ENCODE results near the gene PLEKHG5.
A peak's percentile ranks its signal among the peaks of the same experiment; 100 is the strongest.

The PLEKHG5 gene

GRCh38 chr1:6423321-6423999, 68.0 kb downstream of the PLEKHG5 start:
- Histone ChIP-seq H3K9ac (ENCODE audit: low read length in 2 of 2) (no peak overlapping the region), H3K27me3 (ENCODE audit: control insufficient read depth in 1 of 2, insufficient read depth in 2 of 2, low read length in 2 of 2) (peaks cover 68 to 78% of the 10 kb centered on the region in 2 donors), H3K4me1 (ENCODE audit: control insufficient read depth, insufficient read depth, low read length) (peaks cover 27% of the 10 kb centered on the region), H3K36me3 (ENCODE audit: control insufficient read depth in 2 of 2, insufficient read depth in 2 of 2, low read length in 2 of 2) (no peaks in the 10 kb centered on the region), H3K4me3 (ENCODE audit: low read length in 2 of 2) (no peak overlapping the region), H3K27ac (ENCODE audit: low read length) (no peak overlapping the region), H3K9me3 (ENCODE audit: control insufficient read depth in 2 of 2, low read length in 2 of 2) (no peaks in the 10 kb centered on the region)

GRCh38 chr1:6421266-6421665, 70.2 kb downstream of the PLEKHG5 start:
- Histone ChIP-seq H3K4me3 (ENCODE audit: low read length in 2 of 2) (no peak overlapping the region), H3K36me3 (ENCODE audit: control insufficient read depth in 2 of 2, insufficient read depth in 2 of 2, low read length in 2 of 2) (no peaks in the 10 kb centered on the region), H3K27me3 (ENCODE audit: control insufficient read depth in 1 of 2, insufficient read depth in 2 of 2, low read length in 2 of 2) (peaks cover 70 to 85% of the 10 kb centered on the region in 2 donors), H3K4me1 (ENCODE audit: control insufficient read depth, insufficient read depth, low read length) (peaks cover 31% of the 10 kb centered on the region), H3K9ac (ENCODE audit: low read length in 2 of 2) (no peak overlapping the region), H3K9me3 (ENCODE audit: control insufficient read depth in 2 of 2, low read length in 2 of 2) (no peaks in the 10 kb centered on the region), H3K27ac (ENCODE audit: low read length) (no peak overlapping the region)

GRCh38 chr1:6420454-6421042, 70.9 kb downstream of the PLEKHG5 start:
- Histone ChIP-seq H3K9ac (ENCODE audit: low read length in 2 of 2) (no peak overlapping the region), H3K4me1 (ENCODE audit: control insufficient read depth, insufficient read depth, low read length) (peaks cover 31% of the 10 kb centered on the region), H3K27me3 (ENCODE audit: control insufficient read depth in 1 of 2, insufficient read depth in 2 of 2, low read length in 2 of 2) (peaks cover 68 to 79% of the 10 kb centered on the region in 2 donors)

GRCh38 chr1:6419804-6420453, 71.5 kb downstream of the PLEKHG5 start, which contains the start of gene HES2:
Gene HES2 (minus strand): TSS chr1:6419919. CDS start chr1:6419820, 99 bp downstream.
- Histone ChIP-seq H3K27ac (ENCODE audit: low read length) (no peak within 1 kb of the TSS), H3K27me3 (ENCODE audit: control insufficient read depth in 1 of 2, insufficient read depth in 2 of 2, low read length in 2 of 2) (peaks cover 69 to 78% of the 10 kb centered on the region in 2 donors), H3K36me3 (ENCODE audit: control insufficient read depth in 2 of 2, insufficient read depth in 2 of 2, low read length in 2 of 2) (no peaks in the 10 kb centered on the region), H3K4me1 (ENCODE audit: control insufficient read depth, insufficient read depth, low read length) (peaks cover 29% of the 10 kb centered on the region), H3K9ac (ENCODE audit: low read length in 2 of 2) (no peak within 1 kb of the TSS), H3K4me3 (ENCODE audit: low read length in 2 of 2) (peak within 1 kb of the TSS; percentile 31 to 40), H3K9me3 (ENCODE audit: control insufficient read depth in 2 of 2, low read length in 2 of 2) (no peaks in the 10 kb centered on the region)

More at GRCh38 chr1:6420454-6421042, 70.9 kb downstream of the PLEKHG5 start:
- peak overlapping the region in 1 of 2 donors; percentile 40 for H3K4me3 ChIP-seq (ENCODE audit: low read length in 2 of 2)
- H3K27ac ChIP-seq (ENCODE audit: low read length), result no peak overlapping the region
- no peaks in the 10 kb centered on the region for H3K9me3 ChIP-seq (ENCODE audit: control insufficient read depth in 2 of 2, low read length in 2 of 2)
- no peaks in the 10 kb centered on the region for H3K36me3 ChIP-seq (ENCODE audit: control insufficient read depth in 2 of 2, insufficient read depth in 2 of 2, low read length in 2 of 2)

- no peaks in the 10 kb centered on the region for H3K36me3 ChIP-seq (ENCODE audit: control insufficient read depth in 2 of 2, insufficient read depth in 2 of 2, low read length in 2 of 2)
- no peak overlapping the region for H3K27ac ChIP-seq (ENCODE audit: low read length)
- no peaks in the 10 kb centered on the region for H3K9me3 ChIP-seq (ENCODE audit: control insufficient read depth in 2 of 2, low read length in 2 of 2)
- peaks cover 73 to 79% of the 10 kb centered on the region in 2 donors for H3K27me3 ChIP-seq (ENCODE audit: control insufficient read depth in 1 of 2, insufficient read depth in 2 of 2, low read length in 2 of 2)
- H3K4me3 ChIP-seq (ENCODE audit: low read length in 2 of 2), result peak overlapping the region in 1 of 2 donors; percentile 40
- peaks cover 27% of the 10 kb centered on the region for H3K4me1 ChIP-seq (ENCODE audit: control insufficient read depth, insufficient read depth, low read length)
- H3K9ac ChIP-seq (ENCODE audit: low read length in 2 of 2), result no peak overlapping the region
Measured at GRCh38 chr1:6419397-6419803, 72.1 kb downstream of the PLEKHG5 start.

GRCh38 chr1:6418668-6419396, 72.6 kb downstream of the PLEKHG5 start:
- H3K27me3 ChIP-seq (ENCODE audit: control insufficient read depth in 1 of 2, insufficient read depth in 2 of 2, low read length in 2 of 2), result peaks cover 71 to 77% of the 10 kb centered on the region in 2 donors
- H3K9ac ChIP-seq (ENCODE audit: low read length in 2 of 2), result no peak overlapping the region
- H3K4me3 ChIP-seq (ENCODE audit: low read length in 2 of 2), result peak overlapping the region in 1 of 2 donors; percentile 22
- H3K4me1 ChIP-seq (ENCODE audit: control insufficient read depth, insufficient read depth, low read length), result peaks cover 23% of the 10 kb centered on the region
- no peak overlapping the region for H3K27ac ChIP-seq (ENCODE audit: low read length)
- no peaks in the 10 kb centered on the region for H3K9me3 ChIP-seq (ENCODE audit: control insufficient read depth in 2 of 2, low read length in 2 of 2)
- H3K36me3 ChIP-seq (ENCODE audit: control insufficient read depth in 2 of 2, insufficient read depth in 2 of 2, low read length in 2 of 2), result no peaks in the 10 kb centered on the region

GRCh38 chr1:6417961-6418667, 73.4 kb downstream of the PLEKHG5 start:
- peaks cover 64 to 69% of the 10 kb centered on the region in 2 donors for H3K27me3 ChIP-seq (ENCODE audit: control insufficient read depth in 1 of 2, insufficient read depth in 2 of 2, low read length in 2 of 2)

More at GRCh38 chr1:6417961-6418667, 73.4 kb downstream of the PLEKHG5 start:
- H3K9ac ChIP-seq (ENCODE audit: low read length in 2 of 2), result no peak overlapping the region
- H3K9me3 ChIP-seq (ENCODE audit: control insufficient read depth in 2 of 2, low read length in 2 of 2), result no peaks in the 10 kb centered on the region
- H3K4me1 ChIP-seq (ENCODE audit: control insufficient read depth, insufficient read depth, low read length), result peaks cover 19% of the 10 kb centered on the region
- no peak overlapping the region for H3K27ac ChIP-seq (ENCODE audit: low read length)
- H3K4me3 ChIP-seq (ENCODE audit: low read length in 2 of 2), result no peak overlapping the region
- no peaks in the 10 kb centered on the region for H3K36me3 ChIP-seq (ENCODE audit: control insufficient read depth in 2 of 2, insufficient read depth in 2 of 2, low read length in 2 of 2)
